IPS DF 6.9 (cell line): ENCODE data around the gene ARHGAP44.

Experiments used
- DNase-seq: peaks from one replicate; pipeline ENCODE4 v3.0.0-alpha.2; 2013; ENCODE audit warnings: low read depth, low spot score
- H3K27ac ChIP-seq: one replicate; pipeline ENCODE4 v1.5.1; 2013; ENCODE audit warnings: low read length, control low read depth
- H3K27me3 ChIP-seq: 2 replicates; pipeline ENCODE4 v1.6.1; 2013; ENCODE audit warnings: mild to moderate bottlenecking, low read length; ENCODE audit not compliant: control insufficient read depth, insufficient read depth
- H3K36me3 ChIP-seq: 2 replicates; pipeline ENCODE4 v1.6.1; 2013; ENCODE audit warnings: low read length; ENCODE audit not compliant: control insufficient read depth, insufficient read depth
- H3K4me1 ChIP-seq: 2 replicates; pipeline ENCODE4 v1.6.1; 2013; ENCODE audit warnings: low read length; ENCODE audit not compliant: control insufficient read depth, insufficient read depth
- H3K4me3 ChIP-seq: 2 replicates; pipeline ENCODE4 v1.5.1; 2013; ENCODE audit warnings: mild to moderate bottlenecking, low read length
- H3K9me3 ChIP-seq: 2 replicates; pipeline ENCODE4 v1.6.1; 2013; ENCODE audit warnings: low read length, inconsistent platforms; ENCODE audit not compliant: control insufficient read depth, insufficient read depth
- WGBS: extraction: QIAGEN DNeasy Blood & Tissue Kit; methylation state at CpG from one replicate; pipeline ENCODE4 v1.1.7; 2013; ENCODE audit warnings: mixed read lengths, missing lambda C conversion rate; ENCODE audit not compliant: insufficient read length, insufficient coverage; 5-methylcytosine and 5-hydroxymethylcytosine counted together

Gene ARHGAP44

GRCh38 chr17:12958786-12959185 is 169.5 kb downstream of the ARHGAP44 start:
- H3K4me1 ChIP-seq, result no peaks in the 10 kb centered on the region
- H3K9me3 ChIP-seq, result no peaks in the 10 kb centered on the region
- H3K27ac ChIP-seq, result no peak overlapping the region
- WGBS, result no CpG with 5 or more reads among the region's 12 CpGs
- H3K4me3 ChIP-seq, result no peak overlapping the region
- H3K27me3 ChIP-seq, result no peaks in the 10 kb centered on the region
- DNase-seq, result no peak
- H3K36me3 ChIP-seq, result no peaks in the 10 kb centered on the region

GRCh38 chr17:12959441-12959840 is 170.1 kb downstream of the ARHGAP44 start:
- DNase-seq, result no peak
- WGBS, result no CpG with 5 or more reads among the region's 8 CpGs
- no peaks in the 10 kb centered on the region for H3K4me1 ChIP-seq

DNA sequence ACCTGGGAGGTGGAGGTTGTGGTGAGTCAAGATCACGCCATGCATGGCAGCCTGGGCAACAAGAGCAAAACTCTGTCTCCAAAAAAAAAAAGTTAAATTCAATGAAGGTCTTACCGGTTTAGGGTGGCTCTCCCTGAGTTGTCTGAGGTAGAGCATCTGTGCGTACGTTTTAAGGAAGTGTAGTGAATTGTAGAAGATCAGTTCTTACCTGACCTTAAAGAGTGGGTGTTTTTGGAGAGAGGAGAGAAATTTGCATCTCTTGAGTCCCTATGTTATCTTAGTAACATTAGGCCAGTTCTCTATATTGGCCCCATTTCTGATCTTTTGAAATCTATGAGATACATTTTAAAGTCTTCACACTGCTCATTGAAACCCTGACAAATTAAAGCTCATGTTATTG is 172.4 kb downstream of the ARHGAP44 start:
- no CpG with 5 or more reads among the region's 4 CpGs for WGBS
- no peaks in the 10 kb centered on the region for H3K4me1 ChIP-seq
- no peak overlapping the region for H3K4me3 ChIP-seq
- H3K9me3 ChIP-seq, result no peaks in the 10 kb centered on the region
- H3K36me3 ChIP-seq, result no peaks in the 10 kb centered on the region
- DNase-seq, result no peak
- no peak overlapping the region for H3K27ac ChIP-seq
- no peaks in the 10 kb centered on the region for H3K27me3 ChIP-seq

More at GRCh38 chr17:12959441-12959840, 170.1 kb downstream of the ARHGAP44 start:
- H3K27me3 ChIP-seq, result no peaks in the 10 kb centered on the region
- H3K36me3 ChIP-seq, result no peaks in the 10 kb centered on the region
- no peak overlapping the region for H3K4me3 ChIP-seq
- H3K27ac ChIP-seq, result no peak overlapping the region
- no peaks in the 10 kb centered on the region for H3K9me3 ChIP-seq

DNA sequence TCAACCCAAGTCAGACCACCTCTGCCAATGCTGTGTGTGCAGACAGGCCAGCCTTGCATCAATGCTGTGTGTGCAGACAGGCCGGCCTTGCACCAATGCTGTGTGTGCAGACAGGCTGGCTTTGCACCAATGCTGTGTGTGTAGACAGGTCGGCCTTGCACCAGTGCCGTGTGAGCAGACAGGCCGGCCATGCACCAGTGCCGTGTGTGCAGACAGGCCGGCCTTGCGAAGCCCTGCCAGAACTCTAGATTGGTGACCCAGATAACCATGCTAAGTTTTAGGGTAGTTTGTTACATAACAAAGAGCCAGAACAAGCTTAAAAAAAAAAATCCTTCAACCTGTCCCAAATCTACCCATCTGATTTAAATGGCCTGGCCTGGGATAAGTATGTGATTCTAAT is 174.2 kb downstream of the ARHGAP44 start:
- DNase-seq, result no peak
- WGBS, result no CpG with 5 or more reads among the region's 7 CpGs
- Histone ChIP-seq H3K4me1 (no peaks in the 10 kb centered on the region), H3K27ac (no peak overlapping the region), H3K9me3 (no peaks in the 10 kb centered on the region), H3K27me3 (no peaks in the 10 kb centered on the region), H3K36me3 (no peaks in the 10 kb centered on the region), H3K4me3 (no peak overlapping the region)

- H3K27ac ChIP-seq, result no peak overlapping the region
- H3K36me3 ChIP-seq, result no peaks in the 10 kb centered on the region
- no peaks in the 10 kb centered on the region for H3K27me3 ChIP-seq
- WGBS, result no CpG with 5 or more reads among the region's 5 CpGs
- no peak overlapping the region for H3K4me3 ChIP-seq
- no peaks in the 10 kb centered on the region for H3K9me3 ChIP-seq
- DNase-seq, result no peak
- no peaks in the 10 kb centered on the region for H3K4me1 ChIP-seq
Observed at GRCh38 chr17:12964162-12964561, 174.9 kb downstream of the ARHGAP44 start.

DNA sequence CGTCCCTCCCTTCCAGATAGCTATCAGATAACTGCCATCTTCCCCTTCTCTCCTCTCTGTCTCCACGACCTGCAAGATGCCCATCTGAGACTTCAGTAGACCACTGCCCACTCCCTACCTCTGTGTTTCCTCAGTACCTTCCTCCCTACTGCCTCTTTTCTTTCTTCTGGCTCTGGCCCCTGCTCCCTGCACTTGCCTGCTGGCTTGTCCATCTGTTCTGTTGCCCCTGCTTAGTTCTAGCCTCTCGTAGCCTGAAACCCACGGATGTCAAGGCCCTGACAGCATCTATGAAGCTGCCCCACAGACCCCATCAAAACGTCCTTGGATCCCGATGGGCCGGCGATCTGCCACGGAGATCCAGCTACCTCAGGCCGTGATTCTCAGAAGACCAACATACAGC is 175.5 kb downstream of the ARHGAP44 start:
- WGBS, result no CpG with 5 or more reads among the region's 10 CpGs

GRCh38 chr17:12965988-12966387 is 176.7 kb downstream of the ARHGAP44 start:
- H3K4me1 ChIP-seq, result no peaks in the 10 kb centered on the region
- H3K27me3 ChIP-seq, result no peaks in the 10 kb centered on the region
- no peaks in the 10 kb centered on the region for H3K36me3 ChIP-seq
- no CpG with 5 or more reads among the region's 3 CpGs for WGBS
- no peak overlapping the region for H3K27ac ChIP-seq
- no peak for DNase-seq
- no peak overlapping the region for H3K4me3 ChIP-seq
- H3K9me3 ChIP-seq, result no peaks in the 10 kb centered on the region

More for the DNA sequence above, 175.5 kb downstream of the ARHGAP44 start:
- Histone ChIP-seq H3K4me1 (no peaks in the 10 kb centered on the region), H3K27me3 (no peaks in the 10 kb centered on the region), H3K27ac (no peak overlapping the region), H3K36me3 (no peaks in the 10 kb centered on the region), H3K4me3 (no peak overlapping the region), H3K9me3 (no peaks in the 10 kb centered on the region)
- no peak for DNase-seq

- H3K36me3 ChIP-seq, result no peaks in the 10 kb centered on the region
- no peak for DNase-seq
- H3K4me3 ChIP-seq, result no peak overlapping the region
- H3K9me3 ChIP-seq, result no peaks in the 10 kb centered on the region
- H3K27ac ChIP-seq, result no peak overlapping the region
- H3K27me3 ChIP-seq, result no peaks in the 10 kb centered on the region
- WGBS, result no CpG with 5 or more reads among the region's 5 CpGs
- H3K4me1 ChIP-seq, result no peaks in the 10 kb centered on the region
Observed at GRCh38 chr17:12966413-12966812, 177.1 kb downstream of the ARHGAP44 start.

DNA sequence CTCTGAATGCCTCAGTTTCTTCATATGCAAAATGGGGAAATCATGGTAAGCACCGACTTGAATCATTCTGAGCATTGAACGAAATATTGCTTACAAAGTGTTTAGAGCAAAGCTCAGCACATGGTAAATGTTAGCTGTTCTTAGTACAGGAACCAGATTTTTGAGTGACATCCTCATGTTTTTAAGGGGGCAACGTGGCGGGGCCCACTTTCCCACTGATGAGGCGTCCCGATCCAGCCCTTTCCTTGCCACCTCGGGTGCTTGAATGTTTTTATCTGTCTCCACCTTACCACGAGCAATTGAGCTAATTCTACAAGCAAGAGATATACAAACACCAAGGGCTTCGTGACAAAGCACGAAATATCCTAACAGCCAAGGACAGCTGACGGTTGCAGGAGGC is 178.7 kb downstream of the ARHGAP44 start:
- Histone ChIP-seq H3K9me3 (no peaks in the 10 kb centered on the region), H3K27me3 (no peaks in the 10 kb centered on the region), H3K36me3 (no peaks in the 10 kb centered on the region), H3K27ac (no peak overlapping the region), H3K4me3 (no peak overlapping the region), H3K4me1 (no peaks in the 10 kb centered on the region)
- WGBS, result no CpG with 5 or more reads among the region's 11 CpGs
- DNase-seq, result no peak

DNA sequence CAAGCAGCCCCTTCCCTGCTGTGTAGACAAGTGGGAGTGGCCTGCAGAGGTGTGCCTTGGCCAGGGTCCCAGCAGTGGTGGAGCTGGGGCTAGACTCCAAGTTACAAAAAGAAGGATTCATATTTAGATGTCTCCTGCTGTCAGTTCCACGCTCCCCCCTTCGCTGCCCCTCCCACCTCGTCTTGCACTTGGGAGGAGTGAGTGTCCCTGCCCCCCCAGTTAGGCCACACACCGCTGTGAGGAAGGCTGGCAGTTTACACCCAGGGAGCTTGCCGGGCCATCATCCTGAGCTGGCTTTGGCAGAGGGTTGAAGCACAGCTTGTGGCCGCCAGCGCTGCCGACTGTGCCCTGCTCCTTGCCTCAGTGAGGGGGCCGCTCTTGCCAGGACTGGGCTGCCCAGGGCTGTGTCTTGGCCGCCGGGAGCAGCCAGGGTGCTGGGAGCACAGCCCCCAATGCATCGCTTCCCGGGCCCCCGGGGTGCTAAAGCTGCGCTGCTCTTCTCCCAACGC is 184.3 kb downstream of the ARHGAP44 start:
- no peaks in the 10 kb centered on the region for H3K36me3 ChIP-seq
- no CpG with 5 or more reads among the region's 16 CpGs for WGBS
- DNase-seq, result no peak
- no peak overlapping the region for H3K27ac ChIP-seq
- no peaks in the 10 kb centered on the region for H3K9me3 ChIP-seq
- peak overlapping the region; percentile 31; the same call in 1 of the 2 replicates for H3K4me3 ChIP-seq
- peaks cover 7% of the 10 kb centered on the region; the same call in 1 of the 2 replicates for H3K4me1 ChIP-seq
- H3K27me3 ChIP-seq, result no peaks in the 10 kb centered on the region

GRCh38 chr17:12974005-12974531 is 184.8 kb downstream of the ARHGAP44 start:
- WGBS, result no CpG with 5 or more reads among the region's 40 CpGs
- H3K4me3 ChIP-seq, result peak overlapping the region; percentile 31; the same call in 1 of the 2 replicates

More at GRCh38 chr17:12974005-12974531, 184.8 kb downstream of the ARHGAP44 start:
- DNase-seq, result no peak
- H3K4me1 ChIP-seq, result peaks cover 7% of the 10 kb centered on the region; the same call in 1 of the 2 replicates
- H3K27ac ChIP-seq, result no peak overlapping the region
- H3K36me3 ChIP-seq, result no peaks in the 10 kb centered on the region
- H3K9me3 ChIP-seq, result no peaks in the 10 kb centered on the region
- H3K27me3 ChIP-seq, result no peaks in the 10 kb centered on the region
